Vagina (tissue), 2 donors: Measurements from ENCODE around the gene PDYN.

Source experiments
- CTCF ChIP-seq, 3 experiments: fragments of 450-650 bp in 2 of 3; fragments of 200-600 bp in 1 of 3; sonication (generic) in 1 of 3; IDR thresholded peaks; one replicate each; pipeline ENCODE4 v1.5.1; 2017 to 2019; ENCODE audit warnings: antibody characterized with exemption in 3 of 3, mild to moderate bottlenecking in 2 of 3, moderate library complexity in 2 of 3
- POLR2A ChIP-seq, 2 donors: fragments of 450-650 bp; IDR thresholded peaks; one replicate each; pipeline ENCODE4 v1.6.1; 2017; ENCODE audit warnings: antibody characterized with exemption in 2 of 2, mild to moderate bottlenecking in 2 of 2, moderate library complexity in 2 of 2
- POLR2AphosphoS5 ChIP-seq, 2 donors: sonication (generic); formaldehyde crosslinking; IDR thresholded peaks; one replicate each; pipeline ENCODE4 v1.9.0; 2017; ENCODE audit warnings: antibody characterized with exemption in 2 of 2, mild to moderate bottlenecking in 2 of 2, low read depth in 1 of 2; ENCODE audit not compliant: insufficient read depth in 1 of 2

GRCh38 chr20:1987826-1988225, 6.0 kb downstream of the PDYN start:
- TF ChIP-seq CTCF (IDR thresholded peaks at IDR 0.05), result no peak
- no peak for TF ChIP-seq POLR2A (IDR thresholded peaks at IDR 0.05)
- no peak for TF ChIP-seq POLR2AphosphoS5 (IDR thresholded peaks at IDR 0.05; ENCODE audit: insufficient read depth in 1 of 2, low read depth in 1 of 2)
